GM12801 (cell line): ENCODE data around the gene CNNM1.

Source experiments
- CTCF ChIP-seq: IDR thresholded peaks from one replicate; pipeline ENCODE4 v1.5.1; 2011; ENCODE audit warnings: control low read depth; ENCODE audit not compliant: insufficient read length; ENCODE audit errors: extremely low read depth

Gene CNNM1

DNA sequence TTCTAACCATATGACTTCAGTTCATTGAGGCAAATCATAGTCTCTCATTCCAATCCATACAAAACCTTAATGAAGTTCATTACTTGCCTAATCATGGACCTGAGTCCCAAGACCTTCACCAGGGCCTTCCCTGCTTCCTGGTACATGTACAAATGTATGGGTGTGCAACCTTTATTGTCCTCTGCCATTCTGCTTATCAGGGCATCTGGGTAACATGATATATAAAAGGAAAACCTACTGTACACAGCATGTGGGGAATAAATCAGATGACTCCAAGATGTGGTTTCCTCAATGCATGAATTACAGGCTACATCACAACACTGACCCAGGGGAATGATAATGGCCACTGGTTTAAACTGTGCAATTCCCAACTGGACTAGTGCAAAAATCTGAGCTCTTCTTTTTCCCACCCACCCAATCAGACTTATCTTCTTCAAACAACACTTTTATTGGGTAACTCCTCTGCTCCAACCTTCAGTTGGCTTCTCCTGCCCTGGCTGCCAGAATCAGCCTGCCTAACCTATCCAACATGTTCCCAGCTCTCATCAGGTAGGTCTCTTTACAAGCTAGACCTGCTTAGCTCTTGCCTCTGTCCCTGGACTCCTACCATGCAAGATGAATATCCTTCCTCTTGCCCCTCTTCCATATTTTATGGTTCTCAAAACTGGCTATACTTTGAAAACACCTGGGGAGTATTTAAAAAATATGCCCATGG, 89.9 kb downstream of the CNNM1 start:
- TF ChIP-seq CTCF: no peak

GRCh38 chr10:99419688-99420087, 90.5 kb downstream of the CNNM1 start:
- no peak for TF ChIP-seq CTCF

DNA sequence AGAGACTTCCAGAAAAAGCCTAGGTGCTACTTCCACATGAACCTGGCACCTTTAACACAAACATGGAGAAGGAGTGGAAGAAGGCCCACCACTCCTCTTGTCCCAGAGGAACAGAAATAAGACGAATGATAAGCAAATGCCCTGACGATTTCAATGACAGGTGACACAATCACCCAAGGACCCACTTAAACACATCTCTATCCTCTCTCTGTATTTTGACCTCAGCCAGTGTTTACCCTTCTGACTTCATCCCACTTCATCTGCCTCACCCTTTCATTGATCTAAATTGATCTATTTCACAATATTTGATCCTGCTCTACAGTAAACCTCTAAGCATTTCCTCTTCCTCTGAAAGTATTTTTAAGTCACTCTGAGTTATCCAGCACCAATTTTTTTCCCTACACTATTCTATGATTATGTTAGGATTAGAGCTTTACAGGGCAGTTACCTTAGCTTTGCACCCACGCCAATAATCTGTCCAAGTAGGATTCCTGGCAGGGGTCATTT, 92.1 kb downstream of the CNNM1 start:
- no peak for TF ChIP-seq CTCF

GRCh38 chr10:99422529-99423096, 93.5 kb downstream of the CNNM1 start:
- no peak for TF ChIP-seq CTCF

DNA sequence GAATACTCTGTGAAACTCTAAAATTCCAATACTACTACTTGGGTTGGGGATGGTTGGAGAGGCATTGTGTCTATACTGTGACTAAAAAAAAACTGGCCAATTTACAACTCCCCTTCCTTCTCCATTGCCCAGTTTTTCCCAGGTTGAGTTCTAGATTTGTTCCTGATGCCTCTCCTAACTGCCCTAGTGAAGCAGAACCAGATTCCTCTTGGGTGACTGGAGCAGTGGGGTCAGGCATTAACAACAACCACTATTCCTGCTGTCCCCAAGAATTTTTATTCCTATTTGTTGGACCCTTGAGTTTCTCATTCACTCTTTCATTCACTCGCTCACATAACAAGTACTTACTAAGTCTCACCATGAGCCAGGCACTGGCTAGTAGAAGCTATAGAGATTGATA, 95.5 kb downstream of the CNNM1 start:
- TF ChIP-seq CTCF: no peak

- TF ChIP-seq CTCF: no peak
Observed at GRCh38 chr10:99425204-99425603, 96.0 kb downstream of the CNNM1 start.

DNA sequence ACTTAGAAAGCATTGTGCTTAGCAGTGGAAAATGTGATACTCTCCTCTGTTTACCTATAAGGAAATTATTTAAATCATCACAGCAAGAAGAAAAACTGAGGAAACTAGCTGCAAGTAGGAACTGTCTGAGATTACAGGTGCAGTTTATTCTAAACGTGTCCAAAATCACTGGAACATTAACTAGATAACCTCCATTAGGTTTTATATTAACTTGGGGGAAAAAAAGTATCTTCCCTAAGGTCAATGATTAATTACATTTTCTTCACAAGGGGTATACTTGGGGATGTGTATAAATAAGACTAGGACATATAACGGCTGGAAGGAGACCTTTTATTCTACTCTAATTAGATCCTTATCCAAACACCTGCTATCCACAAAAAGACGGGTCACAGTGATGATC, 97.5 kb downstream of the CNNM1 start:
- TF ChIP-seq CTCF: no peak
